Measurements from ENCODE around the gene ACKR3. TPM values are rescaled to one million over a fixed set of nuclear protein-coding genes. Genes with fewer than 3 reads are reported as not detected.

ACKR3 gene
- polyA plus RNA-seq, 1 donor from 2014 or later = 1.7 TPM

- H3K9ac ChIP-seq (ENCODE audit: low read length) = no peak overlapping the region
Observed at GRCh38 chr2:236571145-236571544, 1.5 kb downstream of the ACKR3 start.

GRCh38 chr2:236572482-236572881, 2.9 kb downstream of the ACKR3 start:
- Histone ChIP-seq H3K36me3 (ENCODE audit: insufficient read depth, low read length) (no peaks in the 10 kb centered on the region), H3F3A (ENCODE audit: insufficient read depth, low read length, poor library complexity, severe bottlenecking) (no peaks in the 10 kb centered on the region), H3K9me2 (ENCODE audit: insufficient read depth, low read length) (no peaks in the 10 kb centered on the region), H4K20me1 (ENCODE audit: insufficient read depth) (no peaks in the 10 kb centered on the region), H3K27ac (ENCODE audit: low read length) (no peak overlapping the region), H3K4me3 (ENCODE audit: low read length) (no peak overlapping the region), H3K9me3 (ENCODE audit: low read length) (no peaks in the 10 kb centered on the region), H3K79me2 (replicated peaks; ENCODE audit: insufficient read depth, low read length) (peaks cover 56% of the 10 kb centered on the region), H3K9ac (ENCODE audit: low read length) (no peak overlapping the region), H3K27me3 (ENCODE audit: insufficient read depth, low read depth, low read length) (peaks cover 13% of the 10 kb centered on the region), H2AFZ (ENCODE audit: low read depth, low read length) (no peak overlapping the region), H3K4me2 (ENCODE audit: low read length) (no peak overlapping the region)
- TF ChIP-seq SMC3 (conservative IDR thresholded peaks at IDR 0.05; ENCODE audit: poor library complexity) = no peak
- TF ChIP-seq CTCF (IDR thresholded peaks at IDR 0.05; ENCODE audit: poor library complexity, severe bottlenecking) = no peak
- TF ChIP-seq EZH2 (IDR thresholded peaks at IDR 0.05; ENCODE audit: borderline replicate concordance, insufficient read depth, low read length, poor library complexity, severe bottlenecking) = no peak

More at GRCh38 chr2:236571145-236571544, 1.5 kb downstream of the ACKR3 start:
- Histone ChIP-seq H3K36me3 (ENCODE audit: insufficient read depth, low read length) (no peaks in the 10 kb centered on the region), H2AFZ (ENCODE audit: low read depth, low read length) (peak overlapping the region; percentile 14), H3K27me3 (ENCODE audit: insufficient read depth, low read depth, low read length) (peaks cover 13% of the 10 kb centered on the region), H4K20me1 (ENCODE audit: insufficient read depth) (no peaks in the 10 kb centered on the region), H3K9me3 (ENCODE audit: low read length) (no peaks in the 10 kb centered on the region), H3K4me3 (ENCODE audit: low read length) (peak overlapping the region; percentile 42), H3F3A (ENCODE audit: insufficient read depth, low read length, poor library complexity, severe bottlenecking) (no peaks in the 10 kb centered on the region), H3K9me2 (ENCODE audit: insufficient read depth, low read length) (no peaks in the 10 kb centered on the region), H3K79me2 (replicated peaks; ENCODE audit: insufficient read depth, low read length) (peaks cover 48% of the 10 kb centered on the region), H3K27ac (ENCODE audit: low read length) (no peak overlapping the region), H3K4me2 (ENCODE audit: low read length) (no peak overlapping the region)
- no peak for TF ChIP-seq CTCF (IDR thresholded peaks at IDR 0.05; ENCODE audit: poor library complexity, severe bottlenecking)
- no peak for TF ChIP-seq EP300 (conservative IDR thresholded peaks at IDR 0.05; ENCODE audit: poor library complexity, severe bottlenecking)
- no peak for TF ChIP-seq EZH2 (IDR thresholded peaks at IDR 0.05; ENCODE audit: borderline replicate concordance, insufficient read depth, low read length, poor library complexity, severe bottlenecking)
- no peak for TF ChIP-seq REST (IDR thresholded peaks at IDR 0.05; ENCODE audit: borderline replicate concordance)
- TF ChIP-seq MXI1 (conservative IDR thresholded peaks at IDR 0.05; ENCODE audit: poor library complexity, severe bottlenecking) = no peak
- TF ChIP-seq TAF1 (IDR thresholded peaks at IDR 0.05; ENCODE audit: low read depth) = no peak
- TF ChIP-seq SMC3 (conservative IDR thresholded peaks at IDR 0.05; ENCODE audit: poor library complexity) = no peak
- no peak for TF ChIP-seq POLR2AphosphoS5 (IDR thresholded peaks at IDR 0.05)
- no peak for TF ChIP-seq RAD21 (conservative IDR thresholded peaks at IDR 0.05)
